Non-pigmented ciliary epithelial cell (primary cell): ENCODE results near the gene KATNIP.
"Not testable (repeated sequence)": the region's sequence is repeated elsewhere in the genome, so short reads cannot be mapped to it uniquely, and the experiment has no call there.

Experiments
- DNase-seq: peaks from one replicate; pipeline ENCODE4 v3.0.0-alpha.2; 2010; ENCODE audit warnings: low read depth

The KATNIP gene

DNA sequence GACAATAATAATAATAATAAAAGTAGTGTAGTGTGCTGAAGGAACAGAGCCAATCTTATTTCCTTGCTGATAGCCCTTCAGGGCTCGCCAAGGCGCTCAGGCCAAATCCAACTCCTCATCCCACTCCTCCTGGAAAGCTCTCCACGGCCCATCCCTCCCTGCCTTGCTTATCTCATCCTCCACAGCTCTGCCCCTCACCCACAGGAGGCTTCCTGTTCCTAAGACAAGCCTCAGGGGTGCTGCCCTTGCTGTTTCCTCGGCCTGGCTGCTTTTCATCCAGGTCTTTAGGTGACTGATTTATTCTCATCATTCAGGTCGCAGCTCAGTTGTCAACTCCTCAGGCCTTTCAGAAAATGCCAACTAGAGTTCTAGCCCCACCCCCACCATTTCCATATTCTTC lies 11.4 kb upstream of the KATNIP start:
- no peak for DNase-seq

DNA sequence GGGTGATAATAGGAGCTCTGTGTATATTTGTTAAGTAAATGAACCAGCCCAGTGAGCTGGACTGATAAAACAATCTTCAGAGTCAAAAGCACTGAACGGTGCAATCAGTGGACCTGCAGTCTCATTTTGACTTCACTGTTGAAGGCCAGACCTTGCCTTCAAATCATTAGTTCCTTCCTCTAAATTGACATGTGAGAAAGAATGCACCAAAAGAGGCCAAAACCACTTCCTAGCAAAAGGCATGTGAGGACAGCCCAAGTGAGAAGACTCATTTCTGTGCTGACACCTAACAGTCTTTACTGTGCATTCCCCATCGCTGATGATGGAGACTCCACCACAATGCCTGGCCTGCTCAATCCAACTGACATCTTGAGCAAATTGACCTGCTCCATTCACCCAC lies 10.8 kb upstream of the KATNIP start:
- no peak for DNase-seq

DNA sequence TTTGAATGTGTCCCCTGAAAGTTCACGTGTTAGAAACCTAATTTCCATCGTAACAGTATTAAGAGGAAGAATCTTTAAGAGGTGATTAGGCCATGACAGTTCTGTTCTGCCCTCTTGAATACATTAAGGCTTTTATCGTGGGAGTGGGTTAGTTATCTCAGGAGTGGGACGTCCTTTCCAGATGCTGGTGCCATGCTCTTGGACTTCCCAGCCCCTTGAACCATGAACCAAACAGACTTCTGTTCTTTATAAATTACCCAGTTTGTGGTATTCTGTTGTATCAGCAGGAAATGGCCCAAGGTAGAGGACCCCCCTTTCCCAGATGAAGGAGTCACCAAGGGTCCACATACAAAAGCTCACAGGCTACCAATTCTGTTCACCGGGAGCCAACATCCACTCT lies 10.3 kb upstream of the KATNIP start:
- DNase-seq, result no peak

DNA sequence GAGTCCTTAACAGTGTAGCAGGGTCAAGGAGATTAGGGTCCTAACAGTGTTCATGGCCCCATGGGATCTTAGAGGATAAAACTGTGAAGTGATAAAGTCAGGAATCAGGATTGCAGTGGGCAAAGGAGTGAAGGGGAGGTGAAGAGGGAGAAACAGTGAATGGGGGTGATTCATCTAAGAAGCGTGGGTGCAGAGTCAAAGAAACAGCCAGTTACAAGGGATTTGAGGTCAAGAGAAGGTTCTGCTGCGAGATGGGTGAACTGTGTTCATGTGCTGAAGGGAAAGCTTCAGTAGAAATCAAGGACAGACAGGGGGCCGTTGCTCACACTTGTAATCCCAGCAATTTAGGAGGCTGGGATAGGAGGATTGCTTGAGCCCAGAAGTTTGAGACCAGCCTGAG lies 6.1 kb upstream of the KATNIP start:
- DNase-seq, result no peak

DNA sequence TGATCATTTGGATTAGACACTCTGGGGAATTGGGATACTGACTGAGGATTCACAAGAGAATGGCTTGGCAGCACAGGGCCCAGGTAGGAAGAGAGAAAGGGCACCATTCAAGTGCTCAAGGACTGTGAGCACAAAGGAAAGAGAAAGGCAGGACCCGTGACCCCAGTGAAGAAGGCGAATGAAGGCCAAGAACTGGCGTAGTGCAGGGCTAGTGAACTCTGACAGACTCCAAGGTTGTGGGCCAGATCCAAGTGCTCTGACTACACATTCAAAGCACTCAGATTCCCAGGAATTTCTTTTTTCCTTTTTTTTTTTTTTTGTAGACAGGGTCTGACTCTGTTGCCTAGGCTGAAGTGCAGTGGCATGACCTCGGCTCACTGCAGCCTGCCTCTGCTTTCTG lies 5.3 kb upstream of the KATNIP start:
- no peak for DNase-seq

DNA sequence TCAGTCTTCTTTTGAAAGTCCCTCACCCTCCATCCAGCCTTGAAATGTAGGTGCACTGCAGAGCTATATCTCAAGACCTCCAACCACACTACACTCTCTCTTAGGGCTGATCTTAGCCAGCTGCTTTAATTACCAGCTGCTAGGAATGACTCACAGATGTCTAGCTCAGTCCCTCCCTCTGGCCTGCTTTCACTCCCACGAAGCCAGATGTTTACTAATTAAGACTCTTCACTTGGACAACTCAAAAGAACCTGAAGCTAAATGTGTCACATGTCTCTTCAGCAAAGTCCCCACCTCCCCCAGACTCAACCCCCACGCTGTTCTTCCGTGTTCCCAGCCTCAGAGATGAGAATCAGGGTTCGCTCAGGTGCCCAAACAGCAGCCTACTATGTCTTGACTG lies 2.8 kb upstream of the KATNIP start:
- DNase-seq, result peak; percentile 49

DNA sequence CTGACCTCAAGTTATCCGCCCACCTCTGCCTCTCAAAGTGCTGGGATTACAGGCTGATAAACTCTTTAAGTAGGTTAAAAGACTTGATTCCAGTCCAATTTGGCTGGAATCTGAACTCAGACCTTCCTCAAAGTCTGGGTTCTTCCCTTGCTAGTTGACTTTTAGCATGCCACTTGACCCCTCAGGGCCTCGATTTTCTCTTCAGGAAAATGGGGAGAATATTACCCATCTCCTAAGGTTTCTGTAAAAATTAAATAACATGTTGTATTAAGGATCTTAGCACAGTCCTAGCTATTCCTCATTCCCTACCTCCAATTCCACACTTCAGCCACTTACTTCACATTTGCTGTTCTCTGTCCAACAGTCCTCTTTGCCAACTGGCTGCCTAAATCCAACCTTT lies 2.1 kb upstream of the KATNIP start:
- no peak for DNase-seq

DNA sequence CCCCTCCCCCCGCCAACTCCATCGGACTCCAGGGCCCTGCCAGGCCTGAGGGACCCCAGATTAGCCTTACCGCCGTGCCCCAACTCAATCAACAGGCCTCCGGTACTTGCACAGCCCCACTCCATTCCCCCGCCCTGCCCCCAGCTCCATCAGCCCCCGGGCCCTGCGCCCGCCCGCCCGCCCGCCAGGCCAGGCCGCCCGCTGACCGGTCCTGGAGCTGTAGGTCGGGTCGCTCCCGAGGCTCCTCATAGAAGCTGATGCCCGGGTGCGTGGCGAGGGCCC lies 539 bp upstream of the KATNIP start:
- DNase-seq, result no peak

DNA sequence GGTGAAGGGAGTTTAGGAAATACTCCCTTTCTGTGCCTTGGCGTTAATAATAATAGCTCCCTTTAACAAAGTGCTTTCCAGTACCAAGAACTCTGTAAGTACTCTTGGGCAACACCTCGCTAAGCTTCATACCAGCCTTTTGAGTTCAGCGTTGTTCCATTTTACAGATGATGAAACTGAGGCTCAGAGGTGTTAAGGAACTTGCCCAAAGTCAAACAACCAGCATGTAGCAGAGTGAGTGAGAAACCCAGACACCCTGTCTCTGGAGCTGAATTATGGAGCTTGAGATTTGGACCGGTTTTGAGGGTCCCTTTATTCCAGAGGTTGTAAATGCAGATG lies 607 bp downstream of the KATNIP start:
- DNase-seq, result no peak

DNA sequence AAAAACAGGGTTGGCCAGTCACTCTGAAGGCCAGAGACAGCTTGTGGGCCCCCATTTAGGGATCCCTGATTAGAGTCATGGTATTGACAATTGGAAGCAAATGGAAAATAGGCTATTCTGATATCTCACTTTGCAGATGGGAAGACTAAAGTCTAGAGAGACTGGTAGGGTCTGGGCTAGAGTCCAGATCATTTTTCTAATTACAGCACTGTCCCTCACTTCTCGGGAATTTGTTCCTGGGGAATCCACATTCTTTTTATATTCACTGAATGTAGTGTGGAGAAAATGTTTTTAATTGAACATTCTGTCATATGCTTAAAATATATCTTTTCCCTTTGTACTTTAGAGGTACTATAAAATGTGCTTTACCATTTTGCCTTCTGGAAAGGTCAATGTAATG lies 1.1 kb downstream of the KATNIP start:
- no peak for DNase-seq

DNA sequence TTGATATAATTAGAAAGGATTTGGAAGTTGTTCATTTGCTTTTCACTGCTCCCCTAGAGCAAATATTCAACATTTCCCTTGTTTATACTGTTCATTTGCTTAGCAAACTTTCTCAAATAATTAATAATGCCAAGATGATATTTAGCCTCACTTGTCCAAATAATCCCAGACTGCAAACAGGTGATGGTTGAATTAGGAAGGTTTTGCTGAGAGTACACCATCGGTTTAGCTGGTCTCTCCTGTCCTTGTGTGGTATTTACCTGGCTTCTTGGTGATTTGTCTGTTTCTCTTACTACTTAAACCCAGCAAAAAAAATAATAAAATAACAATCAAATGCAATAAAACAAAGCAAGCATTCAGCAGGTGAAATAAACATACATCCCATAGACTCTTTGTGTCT lies 6.5 kb downstream of the KATNIP start:
- no peak for DNase-seq

DNA sequence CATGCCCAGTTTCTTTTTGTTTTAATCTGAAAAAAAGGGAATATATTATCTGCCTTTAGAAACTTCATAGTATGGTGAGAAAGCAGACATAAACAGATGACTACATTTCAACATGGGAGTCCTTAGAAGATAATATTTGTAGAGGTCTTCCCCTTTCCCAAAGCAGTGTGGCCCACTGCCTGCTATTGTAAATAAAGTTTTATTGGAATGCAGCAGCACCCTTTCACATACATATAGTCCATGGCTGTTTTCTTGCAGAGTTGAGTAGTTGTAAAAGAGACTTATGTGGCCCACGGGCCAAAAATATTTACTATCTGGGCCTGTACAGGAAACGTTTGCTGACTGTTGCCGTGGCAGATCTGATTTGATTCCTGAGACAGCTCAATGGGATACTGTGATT lies 8.5 kb downstream of the KATNIP start:
- no peak for DNase-seq

DNA sequence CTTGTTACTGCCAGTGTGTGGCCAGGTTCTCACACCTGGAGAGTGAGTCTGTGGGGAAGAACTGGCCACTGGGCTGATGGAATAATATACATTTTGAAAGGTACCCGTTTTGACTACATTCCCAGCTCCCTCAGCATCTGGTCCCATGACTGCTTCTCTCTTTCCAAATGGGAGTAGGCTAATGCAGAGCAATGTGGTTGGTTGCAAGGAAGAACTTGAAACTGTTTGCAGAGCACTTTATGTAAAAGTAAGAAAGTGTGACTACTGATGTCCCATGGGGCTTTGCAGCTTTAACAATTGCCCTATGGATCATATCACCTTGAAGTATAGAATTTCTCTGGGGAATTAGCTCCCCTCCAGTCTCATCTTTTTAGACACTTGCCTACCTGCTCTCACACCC lies 9.0 kb downstream of the KATNIP start:
- DNase-seq, result no peak

DNA sequence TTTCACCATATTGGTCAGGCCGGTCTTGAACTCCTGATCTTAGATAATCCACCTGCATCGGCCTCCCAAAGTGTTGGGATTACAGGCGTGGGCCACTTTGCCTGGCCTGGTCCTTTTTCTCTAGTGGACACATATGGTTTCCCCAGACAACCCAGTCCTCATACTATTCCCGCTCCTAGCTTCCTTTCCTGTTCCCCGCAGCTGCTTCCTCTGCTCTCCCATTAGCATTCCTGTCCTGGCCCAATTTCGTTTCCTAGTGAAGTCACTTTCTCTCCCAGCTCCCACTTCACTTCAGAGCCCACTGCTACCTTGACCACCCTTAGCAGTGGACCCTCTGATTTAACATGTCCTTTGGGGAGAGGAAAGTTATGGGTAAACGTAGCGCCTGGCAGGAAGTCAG lies 11.3 kb downstream of the KATNIP start:
- no peak for DNase-seq

DNA sequence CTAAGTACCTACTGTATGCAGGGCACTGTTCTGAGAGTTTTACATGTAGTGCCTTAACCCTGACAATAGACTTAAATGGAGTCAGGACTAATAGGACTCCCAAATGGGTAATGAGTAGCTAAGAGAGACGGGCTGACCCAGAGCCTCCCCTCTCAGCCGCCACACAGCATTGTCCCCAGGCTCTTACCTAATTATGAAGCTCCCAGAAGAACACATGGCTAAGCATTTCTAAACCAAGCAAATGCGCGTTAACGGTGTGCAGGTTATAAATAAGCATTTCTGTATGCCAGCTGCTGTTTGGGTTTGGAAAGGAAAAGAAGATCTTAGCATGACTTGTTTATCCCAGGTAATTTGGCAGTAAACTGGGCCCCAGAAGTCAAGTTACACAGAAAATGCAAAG lies 14.3 kb downstream of the KATNIP start:
- no peak for DNase-seq

DNA sequence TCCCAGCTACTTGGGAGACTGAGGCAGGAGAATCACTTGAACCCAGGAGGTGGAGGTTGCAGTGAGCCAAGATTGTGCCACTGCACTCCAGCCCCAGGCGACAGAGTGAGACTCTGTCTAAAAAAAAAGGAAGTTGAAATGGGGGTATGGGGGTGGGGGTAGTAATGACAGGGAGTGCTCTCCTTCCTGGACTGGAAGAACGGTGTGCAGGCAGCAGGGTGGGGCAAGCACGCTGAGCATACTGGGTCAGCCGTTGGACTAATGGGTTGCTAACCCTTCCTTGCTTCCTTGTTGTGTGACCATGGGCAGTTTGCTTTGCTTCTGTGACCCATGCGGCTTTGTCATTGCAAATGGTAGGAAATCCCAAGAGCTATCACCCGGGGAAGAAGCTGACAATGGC lies 16.5 kb downstream of the KATNIP start:
- no peak for DNase-seq

DNA sequence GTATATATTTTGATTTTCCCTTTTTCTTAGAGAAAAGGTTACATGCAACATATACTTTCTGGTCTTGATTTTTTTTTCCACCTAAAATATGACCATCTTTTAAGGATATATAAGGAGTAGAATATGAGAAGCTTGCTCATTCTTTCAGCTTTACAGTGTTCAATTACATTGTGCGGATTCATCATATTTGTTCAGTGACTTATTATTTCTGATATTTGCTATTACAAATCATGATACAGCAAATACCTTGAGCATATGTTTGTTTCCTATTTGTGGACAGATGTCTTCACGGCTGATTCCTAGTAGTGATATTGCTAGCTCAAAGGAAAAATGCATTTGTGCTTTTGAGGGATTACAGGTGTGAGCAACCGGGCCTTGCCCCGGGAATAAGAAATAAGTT lies 18.1 kb downstream of the KATNIP start:
- DNase-seq, result no peak

DNA sequence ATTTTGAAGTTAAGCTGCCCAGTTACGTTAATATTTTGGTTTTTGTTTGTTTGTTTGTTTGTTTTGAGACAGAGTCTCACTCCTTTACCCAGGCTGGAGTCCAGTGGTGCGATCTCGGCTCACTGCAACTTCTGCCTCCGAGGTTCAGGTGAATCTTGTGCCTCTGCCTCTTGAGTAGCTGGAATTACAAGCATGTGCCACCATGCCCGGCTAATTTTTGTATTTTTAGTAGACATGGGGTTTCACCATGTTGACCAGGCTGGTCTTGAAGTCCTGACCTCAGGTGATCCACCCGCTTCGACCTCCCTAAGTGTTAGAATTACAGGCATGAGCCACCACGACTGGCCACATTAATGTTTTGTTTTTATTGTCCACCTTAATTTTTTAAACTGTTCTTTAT lies 21.0 kb downstream of the KATNIP start:
- DNase-seq, result not testable (repeated sequence)

DNA sequence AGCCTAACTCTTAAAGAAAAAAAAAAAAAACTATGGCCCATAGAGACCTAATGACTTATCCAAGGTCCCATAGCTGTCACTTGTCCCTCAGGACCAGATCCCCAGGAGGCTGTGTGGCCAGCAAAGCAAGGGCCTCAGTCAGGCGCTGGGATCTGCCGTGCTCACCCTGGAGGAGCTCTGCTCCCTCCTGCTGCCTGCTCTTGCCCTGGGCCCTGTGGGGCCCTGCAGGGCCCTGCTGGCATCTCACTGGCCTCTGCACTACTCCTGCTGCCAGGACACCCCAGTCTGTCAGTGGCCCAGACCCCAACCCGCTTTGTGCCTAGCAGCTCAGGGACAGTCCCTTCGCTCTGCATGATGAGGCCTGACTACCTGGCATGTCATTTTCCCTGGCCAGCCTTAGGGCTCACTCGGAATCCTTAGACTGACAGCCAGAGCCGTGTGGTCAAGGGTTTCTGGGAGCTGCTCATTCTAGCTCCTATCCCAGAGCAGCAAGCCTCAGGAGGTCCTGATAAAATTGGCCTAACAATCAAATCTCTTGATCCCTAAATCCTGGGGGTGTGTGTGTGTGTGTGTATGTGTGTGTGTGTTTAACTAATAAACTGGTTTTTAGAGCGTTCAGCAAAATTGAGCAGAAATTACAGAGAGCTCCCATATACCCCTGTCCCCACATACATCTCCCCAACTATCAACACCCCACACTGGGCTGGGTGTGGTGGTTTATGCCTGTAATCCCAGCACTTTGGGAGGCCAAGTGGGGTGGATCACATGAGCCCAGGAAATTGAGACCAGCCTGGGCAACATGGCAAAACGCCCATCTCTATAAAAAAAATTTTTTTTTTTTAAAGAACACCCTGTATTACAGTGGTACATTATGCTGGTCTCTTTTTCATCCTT lies 21.7 kb downstream of the KATNIP start:
- DNase-seq, result no peak

DNA sequence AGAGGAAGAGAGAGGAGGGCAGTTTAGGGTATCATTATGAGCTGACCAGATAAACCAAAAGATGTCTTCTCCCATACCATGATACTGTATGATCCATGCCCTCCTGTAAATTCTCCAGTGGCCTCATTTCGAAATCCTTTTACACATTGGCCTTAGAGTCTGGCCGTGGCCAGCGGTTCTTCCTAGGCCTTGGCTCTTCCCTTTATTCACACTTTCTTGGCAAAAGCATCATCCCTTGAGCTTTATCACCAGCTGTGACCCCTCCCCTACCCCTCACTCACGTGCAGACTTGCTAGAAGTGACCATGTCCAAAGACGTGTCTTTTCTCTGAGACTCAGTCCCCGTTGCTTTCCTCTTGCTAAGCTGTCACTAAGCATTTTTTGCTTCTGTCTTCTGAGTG lies 22.8 kb downstream of the KATNIP start:
- DNase-seq, result no peak

DNA sequence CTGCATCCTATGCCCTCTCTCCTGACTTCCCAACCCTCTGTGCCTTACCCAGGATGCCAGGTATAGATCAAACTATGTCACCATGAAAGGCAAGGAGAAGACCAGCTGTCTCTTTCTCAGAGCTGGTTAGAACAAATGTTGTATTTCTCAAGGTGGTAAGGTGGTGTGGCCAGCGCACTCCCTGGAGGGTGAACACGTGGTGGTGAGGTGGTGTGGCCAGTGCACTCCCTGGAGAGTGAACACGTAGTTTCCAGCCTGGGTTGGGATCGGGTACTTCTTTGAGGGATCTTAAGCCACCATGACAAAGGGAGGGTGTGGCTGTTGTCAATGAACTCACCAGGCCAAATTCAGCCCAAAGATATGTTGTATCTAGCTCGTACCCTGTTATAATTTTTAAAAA lies 26.8 kb downstream of the KATNIP start:
- DNase-seq, result no peak

DNA sequence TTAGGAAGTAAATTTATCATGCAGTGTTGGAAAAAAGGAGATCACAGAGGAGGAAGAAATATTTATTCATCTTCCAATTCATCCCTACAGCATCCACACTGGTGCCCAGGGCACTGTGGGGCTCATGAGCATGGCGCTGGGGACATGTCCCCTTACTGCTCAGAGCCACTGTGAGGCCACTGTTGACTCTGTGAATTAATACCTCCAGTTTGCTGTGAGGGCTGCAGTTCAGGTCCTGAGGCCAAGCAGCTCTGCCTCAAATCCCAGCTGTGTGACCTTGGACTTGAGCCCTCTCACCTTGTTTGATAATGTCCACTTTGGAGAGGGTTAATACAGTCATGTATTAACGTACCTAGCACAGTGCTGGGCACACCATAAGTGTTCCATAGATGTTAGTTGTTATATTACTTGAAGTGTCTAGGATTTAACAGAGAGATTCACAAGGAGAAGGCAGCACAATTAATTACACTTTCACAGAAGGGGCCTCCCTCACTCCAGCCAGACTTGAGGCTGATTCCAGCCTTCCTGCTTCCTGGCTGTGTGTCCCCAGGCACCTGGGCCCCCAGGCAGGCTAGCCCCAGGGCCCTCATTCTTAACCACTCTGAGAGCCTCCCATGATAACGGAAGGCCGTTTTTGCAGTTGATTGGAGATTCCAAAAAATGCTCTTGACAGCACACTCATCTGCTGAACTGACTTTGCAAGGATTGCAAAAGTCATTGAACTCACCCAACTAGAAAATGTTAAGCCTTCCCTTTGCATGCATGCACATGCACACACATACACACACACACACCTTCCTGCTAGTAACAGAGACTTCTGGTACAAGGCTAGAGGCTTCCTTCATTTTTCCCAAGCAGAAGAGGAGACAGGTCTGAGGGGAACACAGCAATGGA lies 29.4 kb downstream of the KATNIP start:
- peak; percentile 31 for DNase-seq

DNA sequence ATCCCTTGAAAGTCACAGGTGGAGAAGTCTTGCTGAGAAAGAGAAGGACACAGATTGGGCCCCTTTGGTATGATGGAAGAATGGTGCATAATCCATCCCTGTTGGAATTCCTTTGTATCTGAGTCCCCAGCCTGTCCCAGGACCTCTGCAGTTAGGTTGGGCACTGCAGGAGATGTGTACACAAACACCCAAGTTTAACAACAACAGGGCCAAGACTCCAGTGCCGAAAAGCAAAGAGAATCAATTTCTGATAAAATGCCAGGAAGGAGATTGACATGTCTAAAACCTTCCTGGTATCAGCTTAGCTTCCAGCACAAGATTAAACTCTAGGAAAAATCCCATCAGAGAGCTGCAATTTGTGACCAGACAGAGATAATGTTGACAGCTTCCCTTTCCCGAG lies 32.9 kb downstream of the KATNIP start:
- DNase-seq, result no peak

DNA sequence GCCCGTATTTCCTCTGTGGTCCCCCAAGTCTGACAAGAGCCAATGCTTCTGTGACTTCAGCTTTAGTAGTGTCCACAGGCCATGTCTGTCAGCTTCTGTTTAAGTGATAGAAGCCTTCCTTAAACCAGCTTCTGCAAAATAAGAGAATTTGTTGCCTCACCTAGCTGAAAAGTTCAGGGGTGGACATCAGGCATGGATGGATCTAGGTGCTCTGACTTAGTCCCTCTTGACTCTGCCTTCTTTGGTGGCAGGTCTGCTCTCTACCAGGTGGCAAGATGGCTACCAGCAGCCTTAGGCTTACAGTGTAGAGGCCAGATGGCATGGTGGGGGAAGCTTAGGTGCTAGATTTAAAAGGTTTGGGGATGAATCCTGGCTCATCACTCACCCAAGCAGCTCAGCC lies 33.7 kb downstream of the KATNIP start:
- no peak for DNase-seq
